ENCODE data around the gene POLDIP2. TPM values are rescaled to one million over a fixed set of nuclear protein-coding genes. Genes with fewer than 3 reads are reported as not detected.

The POLDIP2 gene
- total RNA-seq, 1 experiment from 2014 or later: 149 TPM

GRCh38 chr17:28367641-28368305, 10.4 kb upstream of the POLDIP2 start:
- DNase-seq (ENCODE audit: extremely low read depth, low read depth): no peak

DNA sequence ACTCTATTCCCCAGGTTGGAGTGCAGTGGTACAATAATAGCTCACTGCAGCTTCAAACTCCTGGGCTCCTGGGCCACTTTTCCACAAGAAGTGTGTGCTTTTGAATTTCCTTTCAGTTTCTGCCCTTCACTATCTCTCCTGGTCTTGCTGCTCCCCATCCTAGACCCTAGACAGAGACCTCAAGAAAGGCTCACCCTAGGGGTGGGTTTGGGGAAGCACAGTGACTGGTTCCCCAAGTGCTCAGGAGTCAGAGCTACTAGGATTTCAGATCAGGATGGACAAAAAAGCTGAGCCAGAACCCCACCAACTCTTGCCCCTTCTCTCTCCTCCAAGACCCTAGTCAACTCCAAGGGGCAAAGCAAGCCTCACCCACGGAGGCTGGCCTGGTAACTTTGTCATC, 9.3 kb upstream of the POLDIP2 start:
- DNase-seq (ENCODE audit: extremely low read depth, low read depth): no peak

DNA sequence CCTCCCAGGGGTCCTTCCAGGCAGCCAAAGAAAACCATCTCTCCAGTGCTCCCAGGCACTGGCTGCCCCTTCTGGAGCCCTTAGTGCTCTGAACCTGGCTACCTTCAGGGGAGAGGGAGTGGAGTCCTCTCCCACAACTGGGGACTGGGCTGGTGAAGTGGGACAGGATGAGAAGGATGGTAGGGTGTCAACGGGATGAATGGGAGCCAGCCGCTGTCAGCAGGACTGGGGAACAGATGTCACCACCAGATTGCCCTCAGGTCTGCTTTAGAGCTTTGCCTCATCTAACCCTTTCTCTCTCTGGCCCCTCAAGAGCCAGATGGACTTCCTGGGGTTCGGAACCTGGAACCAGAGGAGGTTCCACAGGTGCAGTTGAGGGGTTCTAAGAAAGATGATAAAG, 8.2 kb upstream of the POLDIP2 start:
- no peak for DNase-seq (ENCODE audit: extremely low read depth, low read depth)

DNA sequence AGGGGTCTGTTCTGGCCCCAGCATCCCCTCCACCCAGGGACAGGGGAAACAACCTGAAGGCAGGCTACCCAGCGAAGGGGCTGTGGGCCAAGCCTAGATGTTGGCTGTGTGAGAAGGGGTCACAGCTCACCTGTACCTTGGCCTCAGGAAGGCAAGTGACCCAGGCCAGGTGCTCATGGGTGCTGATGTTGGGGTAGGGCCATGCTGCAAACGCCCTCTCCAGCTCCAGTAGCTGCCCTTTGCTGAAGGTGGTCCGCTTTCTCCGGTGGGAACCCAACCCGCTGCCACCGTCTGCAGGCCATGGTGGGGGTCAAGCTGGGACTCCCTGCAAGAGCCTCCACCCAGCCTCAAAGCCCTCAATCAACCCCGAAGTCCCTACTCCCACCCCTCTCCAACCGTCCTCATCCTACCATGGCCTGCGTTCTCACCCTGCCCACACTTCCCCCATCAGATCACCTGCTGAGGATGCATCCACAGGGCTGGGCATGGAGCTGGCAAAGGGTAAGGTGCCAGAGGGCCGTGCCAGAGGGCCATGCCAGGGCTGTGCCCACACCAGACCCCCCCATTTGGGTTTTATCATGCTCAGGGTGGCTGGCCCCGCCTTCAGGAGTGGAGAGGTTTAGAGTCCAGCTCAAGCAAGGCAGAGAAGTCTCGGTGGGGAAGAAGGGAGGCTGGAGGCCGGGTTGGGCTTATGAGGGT, 7.5 kb upstream of the POLDIP2 start, which contains the start of gene SEBOX:
Gene SEBOX (minus strand): TSS at position 535 of the 699 bp plus-strand sequence. CDS start 48 bp downstream, at position 487.
- no peak for DNase-seq (ENCODE audit: extremely low read depth, low read depth)

GRCh38 chr17:28363776-28364650, 6.7 kb upstream of the POLDIP2 start:
- no peak for DNase-seq (ENCODE audit: extremely low read depth, low read depth)

GRCh38 chr17:28363186-28363585, 5.9 kb upstream of the POLDIP2 start:
- DNase-seq (ENCODE audit: extremely low read depth, low read depth): no peak

DNA sequence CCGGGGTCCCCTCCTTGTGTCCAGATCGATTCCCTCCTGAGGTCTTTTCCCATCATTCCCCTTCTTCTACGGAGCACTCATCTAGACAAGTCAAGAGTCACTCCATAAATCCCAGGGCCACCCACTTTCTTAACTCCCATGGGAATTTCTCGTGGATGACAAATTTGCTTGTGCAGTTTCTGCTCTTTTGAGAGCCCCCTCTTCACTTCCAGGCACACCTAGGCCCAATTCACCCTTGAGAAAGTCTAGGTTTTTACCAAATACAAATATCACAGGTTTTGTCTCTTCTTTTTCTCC, 522 bp upstream of the POLDIP2 start:
- no peak for DNase-seq (ENCODE audit: extremely low read depth, low read depth)

DNA sequence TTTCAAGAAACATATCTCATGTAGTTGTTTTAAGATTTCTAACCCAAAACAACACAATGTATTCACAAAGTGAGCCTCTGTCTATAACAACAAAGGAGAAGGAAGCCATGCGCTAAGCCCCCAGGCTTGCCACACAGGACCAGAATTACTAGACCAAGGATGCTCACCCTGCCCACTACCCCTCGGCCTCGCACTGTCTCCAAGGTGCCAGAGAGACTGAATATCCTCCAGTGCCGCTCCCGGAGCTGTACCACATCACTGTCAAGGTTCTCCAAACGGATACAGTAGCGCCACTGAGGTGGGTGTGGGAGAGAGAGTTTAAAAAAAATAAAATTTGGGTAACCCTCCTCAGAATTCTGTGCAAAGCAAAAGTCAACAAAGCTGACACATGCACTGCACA, 7.1 kb downstream of the POLDIP2 start:
- DNase-seq (ENCODE audit: extremely low read depth, low read depth): no peak

- DNase-seq (ENCODE audit: extremely low read depth, low read depth): no peak
These were observed 8.3 kb downstream of the POLDIP2 start for GRCh38 chr17:28348979-28349378.

DNA sequence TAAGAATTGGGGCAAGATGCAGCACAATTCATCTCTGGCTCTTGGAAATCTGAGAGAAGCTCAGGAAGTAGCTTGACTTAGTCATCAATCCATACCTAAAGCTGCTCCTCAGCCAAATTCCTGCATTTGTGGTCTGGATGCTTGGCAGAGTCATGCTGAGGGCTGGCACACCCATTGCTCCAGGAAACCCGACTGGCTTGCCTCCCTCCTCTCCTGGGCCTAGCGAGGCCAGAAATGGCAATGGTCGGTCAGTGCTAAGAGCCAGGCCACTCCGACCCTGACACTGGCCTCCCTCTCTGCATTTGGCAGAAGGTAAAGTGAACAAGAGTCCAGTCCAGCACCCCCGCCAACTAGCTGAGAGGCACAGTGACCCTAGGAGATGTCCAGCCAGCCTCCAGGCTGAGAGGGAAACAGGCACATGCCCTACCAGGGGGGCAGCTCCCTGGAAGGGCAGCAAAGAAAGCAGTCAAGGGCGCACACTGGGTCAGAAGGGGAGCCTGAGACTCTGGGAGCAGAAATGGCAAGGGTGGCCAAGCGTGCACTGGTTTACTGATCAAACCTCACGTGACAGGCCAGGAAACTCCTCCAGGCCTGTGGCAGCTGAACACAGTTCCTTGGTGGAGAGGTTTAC, 10.0 kb downstream of the POLDIP2 start:
- DNase-seq (ENCODE audit: extremely low read depth, low read depth): no peak

- no peak for DNase-seq (ENCODE audit: extremely low read depth, low read depth)
These were observed 10.5 kb downstream of the POLDIP2 start for GRCh38 chr17:28346746-28347246.

- DNase-seq (ENCODE audit: extremely low read depth, low read depth): no peak
These were observed 11.1 kb downstream of the POLDIP2 start for GRCh38 chr17:28346199-28346580.

DNA sequence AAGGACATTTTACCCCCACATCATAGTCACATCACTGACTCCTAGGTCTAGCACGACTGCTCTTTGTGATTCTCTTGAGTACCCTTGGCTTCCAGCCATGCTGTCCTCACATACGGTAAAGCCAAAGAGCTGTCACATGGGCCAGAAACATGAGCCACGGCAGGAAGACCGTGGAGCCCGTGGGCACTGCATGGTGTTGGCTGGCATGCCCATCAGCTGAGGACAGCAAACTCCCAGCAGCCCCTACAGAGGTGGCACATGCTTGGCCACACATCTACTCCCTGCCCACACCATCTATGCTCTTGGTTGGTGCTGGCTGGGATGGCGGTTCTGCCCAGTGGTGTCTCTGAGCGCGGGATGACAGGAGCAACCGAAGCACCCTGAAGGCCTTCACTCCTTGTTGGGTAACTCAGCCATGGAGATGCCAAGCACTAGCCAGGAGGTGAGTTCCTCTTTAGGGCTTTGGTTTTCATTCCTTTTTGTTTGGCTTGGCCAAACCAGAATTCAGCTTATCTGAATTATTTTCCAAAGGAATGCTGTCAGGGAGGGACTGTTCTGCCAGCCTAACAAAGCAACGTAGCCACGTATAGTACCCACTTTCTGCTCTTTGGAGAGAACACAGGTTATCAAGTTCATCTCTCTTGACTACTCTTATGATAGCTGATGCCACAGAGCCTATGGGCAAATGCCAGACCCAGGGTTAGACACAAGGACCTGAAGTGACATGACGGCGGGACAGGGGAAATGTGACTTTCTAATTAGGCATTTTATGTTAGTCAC, 11.7 kb downstream of the POLDIP2 start:
- no peak for DNase-seq (ENCODE audit: extremely low read depth, low read depth)

DNA sequence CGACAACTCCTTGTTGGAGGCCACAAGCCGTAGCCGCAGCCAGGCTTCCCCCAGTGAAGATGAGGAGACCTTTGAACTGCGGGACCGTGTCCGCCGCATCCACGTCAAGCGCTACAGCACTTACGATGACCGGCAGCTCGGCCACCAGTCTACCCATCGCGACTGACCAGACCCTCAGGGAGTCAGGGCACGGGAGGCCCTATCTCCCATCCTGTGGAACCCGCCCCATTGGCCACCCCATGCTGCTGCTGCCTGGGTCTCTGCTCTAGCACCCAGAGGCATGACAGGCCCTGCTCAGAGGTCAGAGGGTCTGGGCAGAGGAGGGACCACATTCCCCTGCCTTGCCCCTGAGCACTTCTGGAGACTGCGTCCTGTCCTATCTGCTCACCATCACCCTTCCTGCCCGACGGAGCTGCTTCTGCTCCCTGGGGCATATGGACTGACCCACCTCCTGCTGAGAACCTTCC, 12.9 kb downstream of the POLDIP2 start:
- no peak for DNase-seq (ENCODE audit: extremely low read depth, low read depth)

GRCh38 chr17:28344011-28344410, 13.3 kb downstream of the POLDIP2 start:
- DNase-seq (ENCODE audit: extremely low read depth, low read depth): no peak

DNA sequence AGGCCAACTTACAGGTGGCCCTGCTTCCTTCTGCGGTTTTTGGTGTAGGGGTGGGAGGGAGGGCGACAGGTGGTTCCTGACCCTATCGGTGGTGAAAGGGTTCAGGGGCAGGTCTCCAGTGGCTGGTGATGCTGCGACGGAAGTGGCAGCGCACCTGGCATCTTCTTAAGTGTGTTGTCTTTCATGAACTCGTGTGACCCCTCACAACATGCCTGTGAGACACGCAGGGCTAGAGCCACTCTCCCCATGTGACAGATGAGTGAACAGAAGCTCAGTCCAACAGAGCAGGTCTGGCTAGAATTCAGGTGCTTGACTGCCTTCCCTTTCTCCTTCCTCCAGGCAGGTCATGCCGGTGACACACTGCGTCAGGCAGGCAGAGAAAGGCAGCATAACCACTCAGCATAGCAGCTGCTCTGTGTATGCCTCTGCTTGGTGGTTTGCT, 13.8 kb downstream of the POLDIP2 start:
- DNase-seq (ENCODE audit: extremely low read depth, low read depth): no peak

DNA sequence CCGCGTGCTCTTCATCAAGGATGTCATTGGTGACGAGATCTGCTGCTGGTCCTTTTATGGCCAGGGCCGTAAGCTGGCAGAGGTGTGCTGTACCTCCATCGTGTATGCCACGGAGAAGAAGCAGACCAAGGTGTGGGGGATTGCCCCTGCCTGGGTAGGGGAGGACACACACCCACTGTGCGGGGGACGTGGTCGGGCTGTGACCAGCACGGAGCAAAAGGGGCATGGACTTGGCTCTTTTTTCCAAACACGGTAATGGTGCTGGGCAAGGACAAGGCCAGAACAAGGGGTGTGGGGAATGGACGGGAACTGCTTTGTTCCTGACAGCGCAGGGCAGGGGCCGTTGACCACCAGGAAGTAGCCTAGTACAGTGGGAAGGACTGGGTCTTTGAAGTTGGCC, 15.0 kb downstream of the POLDIP2 start:
- DNase-seq (ENCODE audit: extremely low read depth, low read depth): no peak

GRCh38 chr17:28341516-28341915, 15.8 kb downstream of the POLDIP2 start:
- no peak for DNase-seq (ENCODE audit: extremely low read depth, low read depth)

- DNase-seq (ENCODE audit: extremely low read depth, low read depth): no peak
These were observed 17.0 kb downstream of the POLDIP2 start for GRCh38 chr17:28340374-28340773.

- no peak for DNase-seq (ENCODE audit: extremely low read depth, low read depth)
These were observed 17.9 kb downstream of the POLDIP2 start for GRCh38 chr17:28339431-28339830.
